ENCODE measurements around the gene FIGN.

Gene FIGN

GRCh38 chr2:163692611-163693482 lies 43.0 kb downstream of the FIGN start:
- Histone ChIP-seq H3K27ac (no peak overlapping the region), H3K4me2 (no peak overlapping the region), H3K4me3 (IDR thresholded peaks at IDR 0.05; ENCODE audit: insufficient read depth, low read depth, low read length) (no peak overlapping the region), H2AFZ (ENCODE audit: low read depth) (no peak overlapping the region), H3K9ac (no peak overlapping the region), H3K27me3 (ENCODE audit: insufficient read depth, low read depth) (no peaks in the 10 kb centered on the region), H3K4me1 (ENCODE audit: low read depth, poor library complexity, severe bottlenecking) (no peaks in the 10 kb centered on the region), H4K20me1 (ENCODE audit: insufficient read depth) (no peaks in the 10 kb centered on the region), H3K79me2 (ENCODE audit: insufficient read depth, low read depth) (no peaks in the 10 kb centered on the region), H3K36me3 (ENCODE audit: insufficient read depth) (no peaks in the 10 kb centered on the region)
- TF ChIP-seq, protein P1, sequence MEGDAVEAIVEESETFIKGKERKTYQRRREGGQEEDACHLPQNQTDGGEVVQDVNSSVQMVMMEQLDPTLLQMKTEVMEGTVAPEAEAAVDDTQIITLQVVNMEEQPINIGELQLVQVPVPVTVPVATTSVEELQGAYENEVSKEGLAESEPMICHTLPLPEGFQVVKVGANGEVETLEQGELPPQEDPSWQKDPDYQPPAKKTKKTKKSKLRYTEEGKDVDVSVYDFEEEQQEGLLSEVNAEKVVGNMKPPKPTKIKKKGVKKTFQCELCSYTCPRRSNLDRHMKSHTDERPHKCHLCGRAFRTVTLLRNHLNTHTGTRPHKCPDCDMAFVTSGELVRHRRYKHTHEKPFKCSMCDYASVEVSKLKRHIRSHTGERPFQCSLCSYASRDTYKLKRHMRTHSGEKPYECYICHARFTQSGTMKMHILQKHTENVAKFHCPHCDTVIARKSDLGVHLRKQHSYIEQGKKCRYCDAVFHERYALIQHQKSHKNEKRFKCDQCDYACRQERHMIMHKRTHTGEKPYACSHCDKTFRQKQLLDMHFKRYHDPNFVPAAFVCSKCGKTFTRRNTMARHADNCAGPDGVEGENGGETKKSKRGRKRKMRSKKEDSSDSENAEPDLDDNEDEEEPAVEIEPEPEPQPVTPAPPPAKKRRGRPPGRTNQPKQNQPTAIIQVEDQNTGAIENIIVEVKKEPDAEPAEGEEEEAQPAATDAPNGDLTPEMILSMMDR (conservative IDR thresholded peaks at IDR 0.05; ENCODE audit: low read depth, low read length), result no peak

- no peak overlapping the region for H3K4me3 ChIP-seq (IDR thresholded peaks at IDR 0.05; ENCODE audit: insufficient read depth, low read depth, low read length)
- H3K9ac ChIP-seq, result no peak overlapping the region
- no peak overlapping the region for H3K4me2 ChIP-seq
- H3K36me3 ChIP-seq (ENCODE audit: insufficient read depth), result no peaks in the 10 kb centered on the region
- no peaks in the 10 kb centered on the region for H4K20me1 ChIP-seq (ENCODE audit: insufficient read depth)
- no peak overlapping the region for H2AFZ ChIP-seq (ENCODE audit: low read depth)
- H3K4me1 ChIP-seq (ENCODE audit: low read depth, poor library complexity, severe bottlenecking), result no peaks in the 10 kb centered on the region
- TF ChIP-seq, protein P1 (conservative IDR thresholded peaks at IDR 0.05; ENCODE audit: low read depth, low read length), result no peak
- H3K79me2 ChIP-seq (ENCODE audit: insufficient read depth, low read depth), result no peaks in the 10 kb centered on the region
- no peaks in the 10 kb centered on the region for H3K27me3 ChIP-seq (ENCODE audit: insufficient read depth, low read depth)
- H3K27ac ChIP-seq, result no peak overlapping the region
Observed at GRCh38 chr2:163692081-163692480, 43.7 kb downstream of the FIGN start.

DNA sequence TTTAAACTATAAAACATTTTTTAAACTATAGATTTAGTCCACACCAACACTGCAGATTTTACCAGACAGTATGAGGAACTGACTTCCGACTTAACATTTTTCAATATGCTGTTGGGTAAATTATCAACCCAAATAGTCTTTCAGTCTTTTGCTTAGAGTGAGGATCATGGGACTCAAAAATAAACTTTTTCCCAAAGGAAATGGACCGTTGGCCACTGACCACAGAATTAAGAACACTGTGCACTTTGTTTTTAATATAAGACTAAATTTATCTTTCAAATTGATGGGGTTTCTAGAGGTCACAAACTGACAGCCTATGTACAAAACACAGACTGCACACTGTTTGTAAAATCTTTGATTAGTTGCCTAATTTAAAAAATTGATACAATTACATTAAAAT lies 44.9 kb downstream of the FIGN start:
- no peak overlapping the region for H3K4me2 ChIP-seq
- H3K4me3 ChIP-seq (IDR thresholded peaks at IDR 0.05; ENCODE audit: insufficient read depth, low read depth, low read length), result no peak overlapping the region
- TF ChIP-seq, protein P1 (conservative IDR thresholded peaks at IDR 0.05; ENCODE audit: low read depth, low read length), result no peak
- H3K27ac ChIP-seq, result no peak overlapping the region
- no peaks in the 10 kb centered on the region for H3K36me3 ChIP-seq (ENCODE audit: insufficient read depth)
- H3K4me1 ChIP-seq (ENCODE audit: low read depth, poor library complexity, severe bottlenecking), result no peaks in the 10 kb centered on the region
- no peak overlapping the region for H2AFZ ChIP-seq (ENCODE audit: low read depth)
- no peak overlapping the region for H3K9ac ChIP-seq
- H3K79me2 ChIP-seq (ENCODE audit: insufficient read depth, low read depth), result no peaks in the 10 kb centered on the region
- H4K20me1 ChIP-seq (ENCODE audit: insufficient read depth), result no peaks in the 10 kb centered on the region
- no peaks in the 10 kb centered on the region for H3K27me3 ChIP-seq (ENCODE audit: insufficient read depth, low read depth)

DNA sequence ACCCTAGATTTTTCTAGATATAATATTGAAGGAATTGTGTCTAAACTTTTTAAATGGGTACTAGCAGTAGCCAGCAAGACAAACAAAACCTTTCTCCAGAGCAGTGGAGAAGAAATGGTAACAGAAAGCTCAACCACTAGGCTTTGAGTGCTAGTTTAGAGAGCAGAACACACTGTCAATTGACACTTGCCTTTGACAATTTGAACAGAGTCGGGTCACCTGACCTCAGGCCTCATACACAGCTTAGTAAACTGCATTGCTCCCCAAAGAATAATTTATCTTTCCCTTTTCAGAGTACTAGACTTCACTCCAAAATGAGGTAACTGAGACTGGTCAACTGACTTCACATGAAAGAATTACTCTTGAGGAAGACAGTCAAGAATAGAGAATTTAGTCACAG lies 48.6 kb downstream of the FIGN start:
- Histone ChIP-seq H3K9ac (no peak overlapping the region), H2AFZ (ENCODE audit: low read depth) (no peak overlapping the region), H4K20me1 (ENCODE audit: insufficient read depth) (no peaks in the 10 kb centered on the region), H3K27me3 (ENCODE audit: insufficient read depth, low read depth) (no peaks in the 10 kb centered on the region), H3K4me2 (no peak overlapping the region), H3K27ac (no peak overlapping the region), H3K4me1 (ENCODE audit: low read depth, poor library complexity, severe bottlenecking) (no peaks in the 10 kb centered on the region), H3K4me3 (IDR thresholded peaks at IDR 0.05; ENCODE audit: insufficient read depth, low read depth, low read length) (no peak overlapping the region), H3K79me2 (ENCODE audit: insufficient read depth, low read depth) (no peaks in the 10 kb centered on the region), H3K36me3 (ENCODE audit: insufficient read depth) (no peaks in the 10 kb centered on the region)
- TF ChIP-seq, protein P1 (conservative IDR thresholded peaks at IDR 0.05; ENCODE audit: low read depth, low read length), result no peak
